Activated CD4-positive, alpha-beta T cell treated with anti-CD3 and anti-CD28 coated beads, Interleukin-2, amount 50 U/mL, for 48 hours (primary cell): ENCODE data around the gene NMRAL1.

Experiments used
- DNase-seq, 2 experiments: peaks; one replicate each; pipeline ENCODE4 v3.0.0-alpha.2; 2020

NMRAL1 gene

DNA sequence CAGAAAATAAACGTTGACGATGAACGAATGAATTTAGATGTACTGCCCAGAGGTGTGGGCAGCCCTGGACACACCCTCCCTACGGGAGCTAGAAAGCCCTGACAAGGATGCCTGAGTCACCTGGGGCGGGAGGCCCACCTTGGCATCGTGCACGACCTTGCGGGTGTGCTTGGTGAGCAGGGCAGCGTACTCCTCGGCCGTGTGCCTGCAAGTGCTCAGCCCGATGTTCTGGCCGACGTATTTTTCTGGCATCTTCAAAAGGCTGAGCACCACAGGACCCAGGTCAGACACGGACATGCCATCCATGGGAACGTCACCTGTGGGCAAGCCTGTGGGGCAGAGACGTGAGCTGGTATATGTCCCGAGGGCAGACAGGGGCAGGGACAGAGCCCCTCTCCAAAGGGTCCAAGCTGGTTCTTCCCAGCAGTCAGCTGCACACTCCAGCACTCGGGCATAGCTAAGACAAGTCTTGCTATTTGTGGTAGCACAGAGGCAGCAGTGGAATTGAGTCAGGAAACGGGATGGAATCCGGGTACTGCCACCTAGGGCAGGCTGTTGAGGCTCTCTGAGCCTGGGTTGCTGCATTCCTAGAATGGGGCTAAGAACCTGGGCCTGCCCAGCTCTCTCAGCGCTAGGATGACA, 10.8 kb downstream of the NMRAL1 start:
- DNase-seq = no peak

DNA sequence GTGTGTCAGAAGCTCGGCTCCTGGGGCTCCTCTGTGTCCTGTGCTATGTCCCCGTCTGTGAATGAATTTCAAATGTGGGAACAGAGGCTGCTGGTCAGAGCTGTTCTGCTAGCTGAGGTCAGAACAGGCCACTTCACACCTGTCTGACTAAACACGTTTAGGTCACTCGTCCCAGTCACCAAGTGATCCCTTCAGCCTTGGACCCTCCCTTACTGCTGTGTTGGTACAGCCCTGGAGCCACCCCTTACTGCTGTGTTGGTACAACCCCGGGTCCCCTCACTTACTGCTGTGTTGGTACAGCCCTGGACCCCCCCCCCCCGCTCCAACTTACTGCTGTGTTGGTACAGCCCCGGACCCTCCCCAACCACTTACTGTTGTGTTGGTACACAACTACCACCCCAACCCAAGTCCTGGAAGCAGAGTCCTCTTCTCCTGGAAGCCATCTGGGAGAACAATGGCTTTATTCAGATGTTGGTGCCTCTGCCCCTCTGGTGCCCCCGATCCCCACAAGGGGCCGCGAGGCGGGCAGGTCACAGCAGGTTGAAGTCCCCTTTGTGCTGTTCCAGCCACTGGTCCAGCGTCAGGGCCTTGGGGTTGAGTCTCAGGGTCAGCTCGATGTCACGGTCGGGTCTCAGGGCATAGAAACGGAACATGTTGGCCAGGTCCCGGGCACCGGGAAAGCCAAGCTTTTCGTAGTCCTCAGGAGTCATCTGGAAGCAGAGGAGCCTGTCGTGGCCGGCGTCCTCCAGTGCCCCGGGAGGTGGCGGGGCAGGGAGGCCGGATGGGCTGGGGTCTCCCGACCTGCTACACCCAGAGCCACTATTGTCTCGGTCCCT, 13.0 kb downstream of the NMRAL1 start:
- no peak for DNase-seq

DNA sequence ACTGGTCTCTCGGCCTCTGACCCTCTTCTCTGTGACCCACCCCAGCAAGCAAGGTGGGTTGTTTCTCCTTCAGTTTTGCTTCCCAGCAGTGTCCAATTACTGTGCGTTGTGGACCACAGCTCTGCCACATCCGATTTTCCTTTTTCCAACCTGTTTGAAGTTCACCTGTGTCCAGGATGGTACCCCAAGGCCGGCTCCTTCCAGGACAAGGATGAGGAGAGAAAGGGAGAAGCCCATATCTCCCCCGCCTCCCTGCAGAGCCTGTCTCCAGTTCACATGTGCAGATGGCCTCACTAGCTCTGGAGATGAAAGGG, 13.5 kb downstream of the NMRAL1 start:
- DNase-seq = no peak

DNA sequence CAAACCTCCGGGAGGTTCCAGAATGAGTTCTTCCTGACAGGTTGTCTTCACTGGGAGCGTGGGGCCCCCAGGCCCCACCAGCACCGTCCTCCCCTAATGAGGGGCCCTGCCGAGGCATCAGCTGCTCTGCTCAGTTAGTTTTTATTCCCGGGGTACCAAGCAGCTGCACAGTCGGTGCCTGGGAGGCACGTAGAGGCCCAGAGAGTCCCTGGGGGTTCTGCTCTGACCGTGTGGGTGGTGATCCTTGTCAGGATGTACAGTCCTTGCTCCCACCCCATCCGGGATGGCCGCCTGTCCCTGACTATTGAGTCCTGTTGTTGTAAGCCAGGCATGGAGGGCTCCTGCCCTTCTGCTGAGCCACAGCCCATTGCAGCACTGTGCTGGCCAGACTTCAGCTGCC, 18.5 kb downstream of the NMRAL1 start:
- no peak for DNase-seq

DNA sequence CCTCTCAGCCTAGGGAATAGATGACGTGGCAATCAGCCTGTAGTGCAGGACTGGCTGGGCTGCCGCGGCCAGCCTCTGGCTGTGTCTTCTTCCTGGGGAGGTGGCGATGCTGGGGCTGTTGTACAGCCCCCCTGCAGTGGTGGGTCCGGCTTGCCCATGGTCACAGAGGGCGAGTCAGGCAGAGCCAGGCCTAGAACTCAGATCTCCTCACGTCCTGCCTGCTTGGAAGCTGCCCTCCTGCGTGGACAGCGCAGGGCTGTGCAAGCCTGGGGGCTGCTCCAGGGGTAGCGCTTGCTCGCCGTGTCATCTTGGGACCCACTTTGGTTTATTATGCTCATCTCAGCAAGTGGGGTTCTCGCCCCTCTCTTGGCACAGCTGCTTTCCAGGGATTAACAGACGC, 19.3 kb downstream of the NMRAL1 start:
- DNase-seq = no peak

DNA sequence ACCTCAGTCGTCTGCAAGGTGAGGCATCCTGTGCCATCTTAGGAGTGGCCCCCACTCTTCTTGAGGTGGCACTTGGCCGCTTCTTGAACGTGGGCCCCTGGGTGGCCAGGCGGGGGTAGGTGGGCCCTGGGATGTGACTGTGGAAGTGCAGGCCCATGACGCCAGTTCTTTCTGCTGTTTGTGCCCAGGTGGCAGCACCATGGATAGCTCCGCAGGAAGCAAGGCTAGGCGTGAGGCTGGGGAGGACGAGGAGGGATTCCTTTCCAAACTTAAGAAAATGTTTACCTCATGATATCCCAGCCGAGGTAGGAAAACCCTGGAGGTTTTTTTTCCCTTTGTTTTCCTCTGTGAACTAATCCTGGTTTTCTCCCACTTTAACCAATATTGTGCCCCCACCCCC, 19.8 kb downstream of the NMRAL1 start:
- no peak for DNase-seq

DNA sequence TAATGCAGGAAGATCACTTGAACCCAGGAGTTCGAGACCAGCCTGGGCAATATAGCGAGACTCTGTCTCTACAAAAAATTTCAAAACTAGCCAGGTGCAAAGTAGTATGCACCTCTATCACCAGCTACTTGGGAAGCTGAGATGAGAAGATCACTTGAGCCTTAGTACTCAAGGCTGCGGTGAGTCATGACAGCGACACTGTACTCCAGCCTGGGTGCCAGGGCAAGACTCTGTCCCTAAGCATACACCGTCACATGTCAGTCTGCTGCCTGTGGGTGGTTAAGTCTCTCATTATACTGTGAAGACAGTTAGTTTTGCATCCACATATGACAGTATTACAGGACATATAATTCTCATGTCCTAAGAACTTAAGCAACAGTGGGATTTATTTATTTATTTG, 21.8 kb downstream of the NMRAL1 start:
- no peak for DNase-seq

DNA sequence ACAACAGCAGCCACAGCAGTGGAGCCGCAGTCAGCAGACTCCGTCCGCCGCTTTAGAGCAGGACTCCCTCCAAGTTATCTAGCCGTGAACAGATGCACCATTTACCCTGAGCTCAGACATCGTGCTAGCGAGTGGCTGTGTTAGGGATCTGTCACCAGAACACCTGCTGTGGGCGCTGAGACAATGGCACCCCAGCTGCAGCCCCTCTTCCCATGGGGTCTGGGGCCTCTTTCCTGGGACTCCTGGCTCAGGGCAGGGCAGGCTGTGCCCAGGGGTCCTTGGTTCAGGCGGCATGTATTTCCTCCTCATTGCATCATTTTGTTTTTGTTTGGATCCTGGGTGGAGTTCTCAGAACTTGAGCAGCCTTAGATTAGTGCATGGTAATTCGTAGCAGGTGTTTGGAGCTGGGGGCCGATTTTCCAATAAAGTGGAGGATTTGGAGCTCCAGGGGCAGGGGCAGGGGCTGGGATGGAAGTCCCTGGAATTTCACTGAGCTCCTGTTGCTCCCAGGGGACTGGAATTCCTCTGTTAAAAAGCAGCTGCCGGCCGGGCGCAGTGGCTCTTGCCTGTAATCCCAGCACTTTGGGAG, 23.4 kb downstream of the NMRAL1 start:
- no peak for DNase-seq

DNA sequence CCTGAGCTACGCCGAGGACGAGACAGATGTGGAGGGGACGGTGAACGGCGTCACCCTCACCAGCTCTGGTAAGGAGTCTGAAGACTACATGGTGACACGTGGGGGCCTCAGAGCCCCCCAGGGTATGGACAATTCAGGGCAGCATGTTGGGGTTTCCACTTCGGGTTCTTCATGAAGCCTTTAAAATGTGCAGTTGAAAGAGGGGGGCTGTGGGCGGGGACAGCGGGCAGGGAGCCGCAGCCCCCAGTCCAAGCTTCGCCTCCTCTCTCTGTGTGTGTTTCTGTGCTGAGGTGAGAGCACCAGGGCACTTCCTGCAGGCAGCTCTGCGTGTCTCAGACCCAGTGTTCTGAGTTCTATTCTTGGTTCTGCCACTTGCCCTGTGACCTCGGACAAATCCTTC, 24.0 kb downstream of the NMRAL1 start:
- no peak for DNase-seq

DNA sequence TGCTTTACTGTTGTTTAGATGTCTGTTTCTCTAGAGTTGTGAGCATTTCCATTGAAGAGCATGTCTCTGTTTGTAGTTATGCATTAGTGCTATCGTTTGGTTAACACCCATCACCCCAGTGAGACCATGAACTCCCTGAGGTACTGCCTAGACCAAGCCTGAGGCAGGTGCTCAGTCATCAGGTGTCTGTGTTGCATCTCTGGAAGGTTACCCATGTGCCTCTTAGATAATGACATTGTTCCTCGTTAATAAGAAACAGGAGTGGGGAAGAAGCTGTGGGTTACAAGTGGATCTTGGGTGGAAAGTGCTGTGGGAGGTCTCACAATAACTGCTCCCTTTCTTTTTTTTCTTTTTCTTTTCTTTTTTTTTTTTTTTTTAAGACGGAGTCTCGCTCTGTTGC, 30.4 kb downstream of the NMRAL1 start:
- DNase-seq = no peak

DNA sequence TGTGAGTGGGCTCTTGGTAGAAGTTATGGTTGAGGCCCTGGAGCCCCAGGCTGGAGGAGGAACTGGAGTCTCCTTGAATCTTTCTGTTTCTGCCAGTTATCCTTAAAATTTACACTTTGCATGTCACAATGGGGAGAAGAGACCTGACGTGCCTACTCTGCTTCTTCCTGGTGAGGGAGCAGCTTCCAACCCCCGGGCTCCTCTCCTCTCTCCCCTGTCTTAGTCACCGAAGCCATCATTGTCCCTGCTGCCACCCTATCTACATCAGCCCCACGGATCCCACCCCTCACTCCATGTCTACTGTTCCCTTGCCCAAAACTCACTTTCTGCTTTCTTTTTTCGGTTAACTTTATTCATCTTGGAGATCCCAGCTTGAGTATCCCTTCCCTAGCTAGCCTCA, 31.2 kb downstream of the NMRAL1 start:
- DNase-seq = no peak

DNA sequence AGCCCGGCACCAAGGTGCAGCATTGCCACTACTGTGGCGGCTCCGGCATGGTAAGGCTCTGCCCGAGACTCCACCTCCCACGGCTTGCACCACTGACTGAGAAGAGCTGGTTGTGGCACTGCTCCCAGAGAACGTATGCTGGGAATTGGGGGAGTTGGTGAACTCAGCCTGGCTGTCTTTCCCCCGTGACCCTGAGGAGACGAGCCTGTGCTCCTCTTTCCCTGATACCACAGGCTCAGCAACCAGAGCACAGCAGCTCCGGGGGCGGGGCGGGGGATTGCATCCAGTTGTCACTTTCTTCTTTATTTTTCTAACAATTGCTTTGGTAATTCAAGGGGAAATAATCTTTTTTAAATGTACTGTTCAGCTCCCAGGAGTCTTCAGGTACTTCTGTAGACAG, 32.1 kb downstream of the NMRAL1 start:
- DNase-seq = no peak

DNA sequence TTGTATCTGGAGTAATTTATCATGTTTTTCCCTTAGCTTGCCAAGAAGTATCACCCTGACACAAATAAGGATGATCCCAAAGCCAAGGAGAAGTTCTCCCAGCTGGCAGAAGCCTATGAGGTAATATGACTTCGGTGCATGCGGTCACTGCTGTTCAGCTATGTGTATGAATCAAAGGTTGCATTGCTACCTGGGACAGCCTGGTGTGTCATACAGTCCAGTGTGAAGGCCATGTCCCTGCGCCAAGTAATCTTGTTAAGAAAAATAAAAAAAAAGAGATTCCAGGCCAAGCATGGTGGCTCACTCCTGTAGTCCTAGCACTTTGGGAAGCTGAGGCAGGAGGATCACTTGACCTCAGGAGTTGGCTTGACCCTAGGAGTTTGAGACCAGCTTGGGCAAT, 37.1 kb downstream of the NMRAL1 start:
- no peak for DNase-seq

DNA sequence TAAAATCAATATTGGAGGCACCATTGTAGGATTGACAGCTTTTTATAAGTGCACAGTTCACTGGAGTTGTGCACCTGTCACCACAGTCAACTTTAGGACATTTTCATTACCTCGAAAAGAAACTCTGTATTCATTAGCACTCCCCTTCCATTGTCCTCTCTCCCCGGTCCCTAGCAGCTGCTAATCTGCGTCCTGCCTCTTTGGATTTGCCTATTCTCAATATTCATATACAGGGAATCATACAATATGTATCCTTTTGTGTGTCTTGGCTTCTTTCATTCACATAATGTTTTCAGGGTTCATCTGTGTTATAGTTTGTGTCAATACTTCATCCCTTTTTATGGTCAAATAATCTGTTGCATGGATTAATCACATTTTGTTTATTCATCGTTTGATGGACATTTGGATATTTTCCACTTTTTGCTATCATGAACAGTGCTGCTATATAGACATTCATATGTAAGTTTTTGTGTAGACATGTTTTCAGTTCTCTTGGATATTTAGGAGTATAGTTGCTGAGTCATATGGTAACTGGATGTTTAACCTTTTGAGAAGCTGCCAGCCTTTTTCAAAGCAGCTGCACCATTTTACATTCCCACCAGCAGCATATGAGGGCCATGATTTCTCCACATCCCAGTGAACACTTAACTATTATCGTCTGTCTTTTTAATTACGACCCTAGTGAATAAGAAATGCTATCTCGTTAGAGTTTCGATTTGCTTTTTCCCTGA, 38.9 kb downstream of the NMRAL1 start:
- DNase-seq = no peak

DNA sequence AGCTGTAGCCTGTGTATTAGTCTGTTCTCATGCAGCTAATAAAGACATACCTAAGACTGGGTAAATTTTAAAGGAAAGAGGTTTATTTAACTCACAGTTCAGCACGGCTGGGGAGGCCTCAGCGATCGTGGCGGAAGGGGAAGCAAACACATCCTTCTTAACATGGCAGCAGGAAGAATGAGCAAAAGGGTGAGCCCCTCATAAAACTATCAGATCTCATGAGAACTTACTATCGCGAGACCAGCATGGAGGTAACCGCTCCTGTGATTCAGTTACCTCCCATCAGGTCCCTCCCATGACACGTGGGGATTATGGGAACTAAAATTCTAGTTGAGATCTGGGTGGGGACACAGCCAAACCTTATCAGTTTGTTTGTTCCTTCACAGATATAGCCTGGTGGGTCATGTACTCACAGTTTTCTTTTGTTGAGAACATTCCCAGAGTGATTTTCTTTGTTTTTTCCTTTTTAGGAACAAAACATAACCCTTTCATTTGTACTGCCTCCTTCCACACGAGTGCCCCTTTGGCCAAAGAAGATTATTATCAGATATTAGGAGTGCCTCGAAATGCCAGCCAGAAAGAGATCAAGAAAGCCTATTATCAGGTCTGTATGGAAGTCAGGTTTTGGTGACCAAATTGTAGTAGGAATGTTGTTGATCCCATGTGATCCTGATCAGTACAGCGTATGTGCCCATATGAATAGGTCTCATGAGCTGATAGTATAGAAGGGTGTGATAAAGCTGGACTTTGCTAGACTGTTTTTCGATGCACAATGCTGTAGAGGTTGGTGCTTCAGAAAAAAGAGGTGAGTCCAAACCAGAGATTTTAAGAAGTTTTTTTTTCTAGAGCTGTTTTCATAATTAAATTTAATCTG, 40.3 kb downstream of the NMRAL1 start:
- DNase-seq = no peak

DNA sequence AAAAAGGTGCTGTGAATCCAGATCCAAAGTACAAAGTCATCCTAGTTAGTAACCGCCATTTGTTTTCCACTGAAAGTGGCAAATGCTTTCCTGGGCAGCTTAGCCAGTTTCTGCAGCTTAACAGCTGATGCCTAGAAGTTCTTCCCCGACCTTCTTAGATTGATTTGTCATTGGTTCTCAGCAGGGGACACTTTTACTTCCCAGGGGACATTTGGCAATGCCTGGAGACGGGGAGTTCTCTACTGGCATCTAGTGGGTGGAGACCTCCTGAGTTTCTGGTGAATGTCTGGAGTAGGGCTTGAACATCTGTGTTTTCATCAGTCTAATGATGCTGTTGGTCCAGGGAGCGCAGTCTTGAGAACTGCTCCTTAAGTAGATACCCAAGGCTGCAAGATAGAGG, 41.2 kb downstream of the NMRAL1 start:
- no peak for DNase-seq

DNA sequence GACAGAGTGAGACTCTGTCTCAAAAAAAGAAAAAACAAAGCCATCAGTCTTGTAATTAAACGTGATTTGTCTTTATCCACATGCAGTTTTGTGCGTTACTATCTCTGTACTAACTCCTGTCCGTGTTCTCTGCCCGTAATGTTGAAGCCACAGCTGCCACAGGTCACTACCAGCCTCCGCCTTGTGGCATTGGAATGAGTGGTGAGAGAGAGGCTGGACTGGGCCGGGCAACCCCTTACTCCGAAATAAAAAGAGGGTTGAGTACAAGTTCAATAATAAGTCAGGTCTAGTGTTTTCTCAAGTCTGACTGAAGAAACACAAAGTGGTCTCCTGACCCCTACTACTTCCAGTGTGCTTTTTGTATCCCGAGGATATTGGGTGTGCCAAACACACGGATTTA, 43.4 kb downstream of the NMRAL1 start:
- DNase-seq = no peak

DNA sequence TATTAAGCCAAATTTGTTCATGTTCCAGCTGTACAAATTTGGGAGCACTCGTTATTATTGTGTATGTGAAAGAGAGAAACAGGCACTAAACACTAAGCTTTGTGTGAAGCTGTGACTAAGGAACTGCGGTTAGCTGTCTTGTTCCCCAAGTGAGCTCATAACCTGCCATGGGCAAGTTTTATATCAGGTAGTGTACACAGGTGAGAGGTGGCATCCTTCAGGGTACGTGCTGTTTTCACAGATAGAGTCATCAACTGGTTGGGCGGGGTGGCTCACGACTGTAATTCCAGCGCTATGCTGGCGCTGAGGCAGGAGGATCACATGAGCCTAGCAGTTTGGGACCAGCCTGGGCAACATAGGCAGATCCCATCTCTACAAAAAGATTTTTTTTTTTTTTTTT, 45.9 kb downstream of the NMRAL1 start:
- no peak for DNase-seq

DNA sequence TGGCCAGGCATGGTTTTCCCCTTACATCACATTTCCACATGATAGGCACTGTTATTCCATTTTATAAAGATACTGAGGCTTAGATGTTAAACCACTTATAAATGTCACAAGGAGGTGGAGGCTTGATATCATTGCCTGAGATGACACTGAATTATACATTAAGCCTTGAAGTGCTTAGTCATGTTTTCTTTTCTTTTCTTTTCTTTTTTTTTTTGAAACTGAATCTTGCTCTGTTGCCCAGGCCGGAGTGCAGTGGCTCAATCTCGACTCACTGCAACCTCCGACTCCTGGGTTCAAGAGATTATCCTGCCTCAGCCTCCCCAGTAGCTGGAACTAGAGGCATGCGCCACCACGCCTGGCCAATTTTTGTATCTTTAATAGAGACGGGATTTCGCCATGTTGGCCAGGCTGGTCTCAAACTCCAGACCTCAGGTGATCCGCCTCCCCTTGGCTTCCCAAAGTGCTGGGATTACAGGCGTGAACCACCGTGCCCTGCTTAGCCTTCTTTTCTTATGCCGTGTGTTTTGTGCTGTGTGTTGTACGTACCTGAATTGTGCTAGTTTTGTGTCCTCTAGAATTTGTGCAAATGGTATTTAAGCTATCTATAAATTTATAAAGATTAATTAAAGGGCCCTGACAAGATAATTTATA, 47.6 kb downstream of the NMRAL1 start:
- no peak for DNase-seq

DNA sequence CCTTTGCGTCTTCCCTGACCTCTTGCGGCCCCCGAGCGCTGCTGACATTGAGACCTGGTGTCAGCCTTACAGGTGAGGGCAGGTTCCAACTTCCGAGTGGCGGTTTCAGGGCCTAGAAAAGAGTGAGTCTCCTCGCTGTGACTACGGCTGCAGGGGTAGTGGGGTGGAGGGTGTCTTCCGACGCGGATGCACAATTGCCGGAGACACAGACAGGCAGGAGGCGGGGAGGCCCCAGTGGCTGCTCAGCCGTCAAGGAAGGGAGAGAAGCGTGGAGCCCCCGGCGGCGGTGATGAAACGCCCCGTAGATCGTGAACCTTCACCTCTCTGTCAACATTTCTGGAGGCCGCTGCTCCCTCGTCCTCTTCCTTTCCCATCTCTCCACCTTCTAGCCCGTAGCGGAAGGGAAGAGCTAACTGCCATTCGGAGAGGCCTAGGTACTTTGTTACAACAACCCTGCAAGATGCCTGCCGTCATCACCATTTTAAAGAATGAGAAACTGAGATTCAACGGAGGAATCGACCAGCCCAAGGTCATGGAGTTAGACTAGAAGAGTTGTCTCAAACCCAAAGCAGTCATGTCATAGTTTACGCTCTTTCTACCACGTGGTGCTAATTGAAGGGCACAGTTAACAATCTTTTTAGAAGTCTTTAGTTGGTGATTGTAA, 48.3 kb downstream of the NMRAL1 start:
- DNase-seq = no peak

DNA sequence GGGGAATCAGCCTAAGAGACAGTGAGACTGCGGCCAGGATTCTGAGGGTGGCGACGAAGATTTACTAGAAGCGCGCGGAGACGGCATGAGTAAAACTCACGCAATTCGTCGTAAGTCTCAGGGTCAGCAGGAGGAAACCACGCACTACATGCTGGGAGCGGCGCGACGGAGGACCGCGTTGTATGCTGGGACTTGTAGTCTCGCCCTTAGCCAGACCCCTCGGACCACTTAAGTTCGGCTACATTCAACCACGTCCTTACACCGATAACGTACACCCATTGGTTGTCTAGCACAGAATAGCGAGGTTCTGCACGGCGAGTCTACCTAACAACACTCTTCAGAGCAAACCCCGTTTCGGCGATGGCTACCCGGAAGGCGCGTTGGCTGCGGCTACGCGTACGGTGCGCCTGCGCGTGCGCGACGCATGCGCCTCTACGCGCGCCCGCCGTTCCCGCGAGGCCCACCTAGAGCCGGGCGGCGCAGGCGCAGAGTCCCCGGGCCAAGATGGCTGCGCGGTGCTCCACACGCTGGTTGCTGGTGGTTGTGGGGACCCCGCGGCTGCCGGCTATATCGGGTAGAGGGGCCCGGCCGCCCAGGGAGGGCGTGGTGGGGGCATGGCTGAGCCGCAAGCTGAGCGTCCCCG, 48.9 kb downstream of the NMRAL1 start, which contains the start of gene DNAJA3:
Gene DNAJA3 (plus strand): TSS at position 491 of the 643 bp plus-strand sequence. CDS start 14 bp downstream, at position 505.
- DNase-seq = peak; percentile 88 to 91
